NOMO-1 treated with DMSO at 0.1 percent for 48 hours (cell line): ENCODE results near the gene MYH9.
"Not testable (repeated sequence)": the region's sequence is repeated elsewhere in the genome, so short reads cannot be mapped to it uniquely, and the experiment has no call there.

Experiments
- DNase-seq: peaks from one replicate; lab custom pipeline; 2025; ENCODE audit not compliant: unreplicated experiment; lab: John Stamatoyannopoulos, UW

Gene MYH9

DNA sequence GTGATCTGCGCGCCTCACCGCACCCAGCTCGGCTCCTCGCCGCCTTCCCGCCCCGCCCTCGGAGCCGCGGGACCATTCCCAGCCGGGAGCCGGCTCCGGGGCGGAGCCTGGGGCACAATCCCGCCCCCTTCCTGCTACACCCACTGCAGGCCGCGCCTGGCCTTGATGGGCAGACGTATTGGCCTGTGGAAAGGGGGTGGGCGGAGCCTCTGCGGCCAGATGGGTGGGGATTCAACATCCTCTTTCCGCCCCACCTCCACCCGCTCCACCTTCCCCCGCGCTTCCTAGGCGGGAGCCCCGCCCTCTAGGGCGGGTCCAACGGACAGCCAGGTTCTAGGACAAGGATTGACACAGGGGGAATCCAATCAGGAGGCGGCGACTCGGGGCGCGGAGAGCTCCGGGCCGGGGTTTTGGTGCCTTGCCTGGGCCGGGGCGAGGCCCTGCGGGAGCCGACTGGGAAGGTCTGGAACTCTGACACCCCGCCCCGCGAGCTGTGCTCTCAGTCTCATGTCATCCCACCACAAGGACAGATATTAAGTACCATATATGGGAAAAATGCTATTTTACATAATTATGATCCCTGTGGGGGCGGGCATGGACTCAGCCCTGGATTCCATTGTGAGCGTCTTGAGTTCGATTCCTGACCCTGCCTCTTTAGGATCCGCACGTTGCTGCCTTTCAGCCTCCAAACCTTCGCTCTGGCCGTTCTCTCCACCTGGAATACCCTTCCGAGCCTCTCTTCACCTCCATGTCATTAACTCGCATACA lies at the start of gene MYH9:
Gene MYH9, minus strand, starts transcription at position 9 of the 768 bp plus-strand sequence. CDS start 38,731 bp downstream, outside the sequence.
- DNase-seq = peak; percentile 97

DNA sequence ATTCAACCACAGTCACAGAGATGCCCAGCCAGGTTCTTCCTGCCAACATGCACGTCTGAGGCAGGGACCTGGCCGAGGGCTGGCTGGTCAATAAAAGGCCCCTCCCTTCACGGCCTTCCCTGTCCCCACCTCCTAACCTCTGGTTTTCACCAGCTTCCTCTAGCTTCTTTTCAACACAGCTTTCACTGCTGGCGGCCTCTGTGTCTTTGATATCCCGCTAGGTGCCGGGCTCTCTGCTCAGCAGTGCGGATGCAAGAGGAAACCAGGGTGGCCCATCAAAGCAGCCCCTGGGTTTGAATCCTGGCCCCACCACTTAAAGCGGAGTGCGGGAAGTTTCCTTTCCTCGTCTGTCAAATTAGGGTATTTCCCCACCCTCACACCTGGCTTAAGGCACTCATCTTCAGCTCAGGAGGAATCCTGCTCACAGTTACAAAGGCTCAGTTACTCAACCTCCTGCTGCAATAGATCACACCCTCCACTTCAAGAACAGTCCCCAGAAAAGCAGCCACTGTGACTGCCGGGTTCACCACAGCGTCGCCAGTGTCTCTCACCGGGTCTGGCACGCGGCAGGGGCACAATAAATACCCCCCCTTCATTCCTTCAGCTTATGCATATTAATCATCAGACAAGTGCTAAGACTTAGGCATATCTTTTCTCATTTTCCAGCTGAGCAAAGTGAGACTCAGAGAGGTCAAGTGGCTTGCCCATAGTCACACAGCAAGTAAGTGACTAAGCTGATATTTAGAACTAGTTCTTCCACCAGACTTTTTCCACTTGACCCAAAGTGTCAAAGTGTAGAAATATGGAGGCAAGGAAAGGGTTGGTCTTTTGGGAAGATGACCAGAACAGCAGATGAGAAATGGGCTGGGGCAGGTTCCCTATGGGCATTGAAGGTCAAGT lies 48.0 kb upstream of the MYH9 start:
- DNase-seq = peak; percentile 75

DNA sequence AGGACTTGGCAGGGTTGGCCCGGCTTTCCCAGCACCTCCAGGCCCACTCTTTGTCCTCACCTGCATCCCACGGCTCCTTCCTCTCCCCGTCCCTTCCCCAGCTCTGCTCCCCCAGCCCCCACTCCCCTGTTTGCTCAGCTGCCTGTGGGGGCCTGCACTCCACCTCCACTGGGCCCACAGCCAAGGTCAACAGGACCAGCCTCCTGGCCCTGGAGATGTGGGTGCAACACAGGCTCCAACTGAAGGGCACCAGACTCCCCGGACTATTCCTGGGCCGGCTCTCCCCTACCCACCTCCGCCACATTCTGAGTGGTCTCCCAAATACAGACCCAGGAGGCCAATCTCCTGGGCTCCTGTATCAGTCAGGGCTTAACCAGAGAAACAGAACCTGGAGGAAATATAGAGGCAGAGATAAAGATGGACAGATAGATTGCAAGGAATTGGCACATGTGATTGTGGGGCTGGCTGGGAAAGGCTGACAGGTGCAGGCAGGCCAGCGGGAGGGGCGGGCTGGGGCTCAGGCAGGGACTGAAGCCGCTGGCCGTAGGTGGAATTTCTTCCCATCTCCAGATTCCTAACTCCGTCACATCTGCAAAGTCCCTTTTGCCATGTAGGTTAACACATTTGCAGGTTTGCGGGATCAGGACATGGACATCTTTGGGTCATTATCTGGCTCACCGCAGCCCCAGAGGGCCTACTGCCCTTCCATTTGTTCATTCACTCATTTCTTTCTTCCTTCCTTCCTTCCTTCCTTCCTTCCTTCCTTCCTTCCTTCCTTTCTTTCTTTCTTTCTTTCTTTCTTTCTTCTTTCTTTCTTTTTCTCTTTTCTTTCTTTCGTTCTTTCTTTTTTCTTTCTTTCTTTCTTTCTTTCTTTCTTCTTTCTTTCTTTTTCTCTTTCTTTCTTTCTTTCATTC lies 45.8 kb upstream of the MYH9 start:
- DNase-seq = no peak

DNA sequence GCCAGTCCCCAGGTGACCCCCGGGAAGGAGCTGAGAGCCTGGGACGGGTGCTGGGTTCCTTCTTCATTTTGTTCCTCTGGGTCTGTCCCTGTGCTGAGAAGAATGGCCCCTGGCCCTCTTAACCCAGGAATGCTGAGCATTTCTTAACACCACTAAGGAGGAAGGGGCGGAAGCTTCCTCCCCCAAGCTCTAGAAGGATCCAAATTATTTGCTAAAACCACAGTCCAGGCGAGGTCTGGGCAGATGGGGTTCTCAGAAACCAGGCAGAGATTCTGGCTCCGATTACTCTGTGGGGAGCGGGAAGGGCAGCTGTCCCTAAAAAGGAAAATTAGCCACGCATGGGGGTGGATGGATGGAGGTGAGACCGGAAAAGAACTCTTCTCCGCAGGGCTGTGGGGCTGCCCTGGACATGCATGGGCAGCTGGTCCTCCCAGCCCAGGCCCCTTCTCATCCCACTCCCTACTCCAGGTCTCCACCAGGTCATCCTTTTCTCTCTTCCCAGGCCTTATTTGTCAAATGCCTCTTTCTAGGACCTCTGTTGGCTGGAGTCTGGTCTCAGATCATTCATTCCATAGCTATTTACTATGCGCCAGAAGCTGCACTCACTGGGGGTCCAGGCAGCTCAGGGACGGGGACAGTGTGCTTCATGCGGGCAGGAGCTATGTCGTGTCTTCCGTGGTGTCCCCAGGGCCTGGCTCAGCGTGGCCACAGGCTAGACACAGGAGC lies 45.0 kb upstream of the MYH9 start:
- no peak for DNase-seq

- DNase-seq = no peak
Measured at GRCh38 chr22:36431977-36432376, 44.2 kb upstream of the MYH9 start.

- no peak for DNase-seq
Measured at GRCh38 chr22:36430863-36431262, 43.1 kb upstream of the MYH9 start.

DNA sequence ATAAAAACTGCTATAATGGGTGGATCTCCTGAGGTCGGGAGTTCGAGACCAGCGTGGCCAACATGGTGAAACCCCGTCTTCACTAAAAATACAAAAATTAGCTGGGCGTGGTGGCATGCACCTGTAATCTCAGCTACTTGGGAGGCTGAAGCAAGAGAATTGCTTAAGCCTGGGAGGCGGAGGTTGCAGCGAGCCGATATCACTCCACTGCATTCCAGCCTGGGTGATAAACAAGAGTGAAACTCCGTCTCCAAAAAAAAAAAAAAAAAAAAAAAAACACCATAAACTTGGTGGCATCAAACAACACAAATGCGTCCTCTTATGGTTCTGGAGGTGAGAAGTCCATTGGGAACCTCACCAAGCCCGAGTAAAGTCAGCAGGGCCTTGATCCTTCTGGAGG lies 40.2 kb upstream of the MYH9 start:
- not testable (repeated sequence) for DNase-seq

DNA sequence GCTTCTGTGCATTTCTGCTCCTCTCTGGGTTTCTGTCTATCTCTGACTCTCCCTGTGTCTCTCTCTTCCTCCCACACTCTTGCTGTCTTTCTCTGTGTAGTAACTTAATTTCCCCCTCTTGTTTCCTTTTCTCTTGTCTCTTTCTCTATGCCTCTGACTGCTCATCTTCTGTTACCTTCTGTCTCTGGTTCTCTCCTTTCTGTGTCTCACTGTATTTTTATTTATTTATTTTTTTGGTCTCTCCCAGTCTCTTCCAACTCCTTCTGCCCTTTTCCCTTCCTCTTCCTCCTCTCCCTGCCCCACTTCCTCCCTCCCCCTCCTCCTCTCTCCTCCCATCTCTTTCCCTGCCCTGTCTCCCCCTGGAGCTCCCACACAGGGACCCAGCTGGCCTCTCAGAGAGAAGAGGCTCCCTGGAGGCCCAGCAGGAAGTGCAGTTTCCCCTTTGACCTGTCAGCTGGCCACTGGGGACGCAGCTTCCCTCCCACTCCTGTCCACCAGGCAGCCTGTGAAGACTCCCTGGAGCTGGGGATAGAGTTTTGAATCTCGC lies 38.3 kb upstream of the MYH9 start:
- no peak for DNase-seq

GRCh38 chr22:36424901-36425579 lies 37.3 kb upstream of the MYH9 start:
- peak; percentile 28 for DNase-seq

DNA sequence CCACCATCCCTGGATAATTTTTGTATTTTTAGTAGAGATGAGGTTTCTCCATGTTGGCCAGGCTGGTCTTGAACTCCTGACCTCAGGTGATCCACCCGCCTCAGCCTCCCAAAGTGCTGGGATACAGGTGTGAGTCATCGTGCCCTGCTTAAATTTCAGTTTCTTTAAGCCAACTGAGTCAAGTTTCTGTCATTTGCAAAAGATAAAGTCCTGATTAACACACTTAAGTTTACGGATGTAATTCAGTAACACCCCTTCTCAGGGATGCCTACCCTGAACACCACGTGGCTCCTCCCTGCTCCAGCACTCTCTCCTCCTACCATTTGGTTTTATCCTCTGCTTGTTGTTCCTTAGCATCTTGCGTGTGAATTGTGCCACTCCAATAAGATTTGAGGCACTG lies 36.7 kb upstream of the MYH9 start:
- DNase-seq = not testable (repeated sequence)

DNA sequence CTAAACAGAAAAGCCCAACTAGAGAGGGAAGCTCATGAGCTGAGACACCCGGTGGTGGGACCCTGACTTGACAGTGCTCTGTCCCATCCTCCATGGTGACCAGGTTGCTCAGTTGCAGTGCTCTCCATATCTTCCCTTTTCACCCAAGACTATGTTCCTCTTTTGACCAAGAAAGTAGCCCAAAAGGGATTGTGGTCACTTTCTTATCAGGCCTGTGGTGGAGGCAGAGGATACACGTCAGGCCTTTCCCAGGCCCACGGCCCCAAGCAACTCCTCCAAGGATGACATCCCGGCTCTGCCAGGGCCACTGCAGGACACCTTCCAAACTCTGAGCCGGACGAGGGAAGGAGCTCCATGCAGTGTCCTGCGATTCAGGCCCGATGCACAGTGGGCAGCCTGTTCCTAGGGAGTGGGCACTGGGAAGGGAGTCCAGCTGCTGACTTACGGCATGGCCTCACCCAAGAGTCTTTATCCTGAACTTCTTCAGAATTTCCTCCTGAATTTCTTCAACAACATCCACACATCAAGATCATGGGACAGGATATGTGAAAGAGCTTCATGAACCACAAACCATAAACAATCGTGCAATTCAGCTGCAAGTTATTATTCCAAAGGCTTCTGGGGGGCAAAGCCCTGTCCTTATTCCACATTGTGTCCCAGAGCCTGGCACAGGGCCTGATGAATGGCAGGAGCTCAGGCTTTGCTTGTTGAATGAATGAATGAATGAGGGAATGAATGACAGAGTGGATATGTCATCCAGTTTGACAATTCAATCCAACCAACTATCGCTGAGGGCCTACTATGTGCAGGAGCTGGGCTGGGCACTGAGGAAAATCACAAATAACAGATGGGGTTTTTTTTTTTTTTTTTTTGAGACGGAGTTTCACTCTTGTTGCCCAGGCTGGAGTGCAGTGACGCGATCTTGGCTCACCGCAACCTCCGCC lies 36.0 kb upstream of the MYH9 start:
- DNase-seq = peak; percentile 61

DNA sequence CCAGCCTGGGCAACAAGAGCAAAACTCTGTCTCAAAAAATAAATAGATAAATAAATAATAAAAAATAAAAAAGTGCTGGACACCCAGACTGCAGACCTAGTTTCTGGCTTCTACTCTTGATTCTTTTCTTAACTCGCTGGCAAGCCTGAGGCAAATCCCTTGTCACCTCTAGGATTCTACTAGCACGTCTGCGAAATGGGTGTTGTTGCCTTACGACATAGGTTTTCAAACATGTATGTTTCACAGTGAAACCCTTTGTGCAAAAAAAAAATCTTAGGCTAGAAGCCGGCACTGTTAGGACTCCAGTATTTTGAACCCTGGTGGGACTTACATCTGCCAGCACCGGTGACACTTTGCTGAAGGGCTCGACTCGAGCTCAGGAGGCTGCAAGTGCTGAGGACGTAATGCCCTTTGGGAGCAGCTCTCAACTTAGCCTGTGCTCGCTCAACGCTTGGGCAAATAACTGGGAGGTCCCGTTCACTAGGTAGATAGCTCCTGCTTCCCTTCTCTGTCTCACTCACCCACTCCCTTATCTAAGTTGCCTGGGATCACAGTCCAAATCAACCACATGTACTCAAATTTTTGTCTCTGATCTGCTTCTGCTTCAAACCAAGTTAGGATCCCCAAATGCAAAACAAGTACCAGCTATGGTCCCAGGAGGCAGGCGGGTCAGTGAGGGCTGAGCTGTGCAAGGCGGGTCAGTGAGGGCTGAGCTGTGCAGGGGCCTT lies 34.7 kb upstream of the MYH9 start:
- no peak for DNase-seq

DNA sequence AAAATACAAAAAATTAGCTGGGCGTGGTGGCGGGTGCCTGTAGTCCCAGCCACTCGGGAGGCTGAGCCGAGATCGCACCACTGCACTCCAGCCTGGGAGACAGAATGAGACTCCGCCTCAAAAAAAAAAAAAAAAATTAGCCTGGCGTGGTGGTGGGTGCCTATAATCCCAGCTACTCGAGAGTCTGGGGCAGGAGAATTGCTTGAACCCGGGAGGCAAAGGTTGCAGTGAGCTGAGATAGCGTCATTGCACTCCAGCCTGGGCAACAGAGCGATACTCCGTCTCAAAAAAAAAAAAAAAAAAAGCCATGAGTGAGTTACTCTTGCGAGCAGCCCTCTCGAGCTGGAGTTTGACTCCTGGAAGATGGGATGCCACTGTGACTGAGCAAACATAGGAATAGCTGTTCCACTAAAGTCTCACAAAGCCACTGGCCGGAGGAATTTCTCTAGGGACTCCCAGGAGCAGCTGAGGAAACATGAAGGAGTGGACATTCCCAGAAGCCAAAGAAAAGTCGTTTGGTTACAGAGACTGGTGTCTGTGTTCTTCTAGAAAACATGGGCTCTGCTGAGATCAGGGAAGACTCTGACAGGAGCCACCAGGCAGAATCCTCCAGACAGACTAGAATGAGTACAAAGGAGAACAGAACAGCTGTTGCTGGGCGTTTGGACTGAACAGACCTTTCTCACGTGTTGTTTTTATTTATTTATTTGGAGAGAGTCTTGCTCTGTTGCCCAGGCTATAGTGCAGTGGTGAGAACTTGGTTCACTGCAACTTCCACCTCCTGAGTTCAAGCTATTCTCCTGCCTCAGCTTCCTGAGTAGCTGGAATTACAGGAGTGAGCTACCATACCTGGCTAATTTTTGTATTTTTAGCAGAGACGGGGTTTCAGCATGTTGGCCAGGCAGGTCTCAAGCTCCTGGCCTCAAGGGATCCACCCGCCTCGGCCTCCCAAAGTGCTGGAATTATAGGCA lies 32.4 kb upstream of the MYH9 start:
- no peak for DNase-seq

DNA sequence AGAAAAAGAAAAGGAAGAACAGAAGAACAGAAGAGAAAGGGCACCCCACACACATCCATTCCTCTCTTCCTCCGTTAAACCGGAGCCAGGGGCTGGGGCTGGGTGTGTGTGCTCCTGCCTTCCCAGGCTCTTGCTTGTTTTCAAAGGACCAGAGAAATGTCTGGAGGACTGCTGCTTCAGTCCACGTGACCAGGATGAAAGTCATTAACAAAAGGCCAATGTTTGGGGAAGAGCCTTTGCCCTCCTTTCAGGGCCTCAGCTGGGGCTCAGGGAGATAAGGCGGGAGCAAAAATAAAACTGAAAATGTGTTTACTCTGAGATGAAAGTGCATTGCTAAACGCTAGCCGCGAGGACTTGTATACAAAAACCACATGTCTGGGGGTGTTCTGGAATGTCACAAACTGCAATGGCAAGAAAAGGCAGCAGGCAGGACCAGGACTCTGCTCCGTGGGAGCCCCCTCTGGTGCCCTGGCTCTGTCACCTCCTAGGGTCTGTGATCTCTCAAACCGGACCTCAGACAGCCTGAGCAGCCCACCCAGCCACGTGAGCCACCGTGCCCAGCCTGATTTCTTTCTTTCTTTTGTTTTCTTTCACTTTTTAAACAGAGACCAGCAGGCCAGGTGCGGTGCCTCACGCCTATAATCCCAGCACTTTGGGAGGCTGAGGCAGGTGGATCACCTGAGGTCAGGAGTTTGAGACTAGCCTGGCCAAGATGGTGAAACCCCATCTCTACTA lies 31.6 kb upstream of the MYH9 start:
- peak; percentile 38 for DNase-seq

GRCh38 chr22:36417281-36417686 lies 29.5 kb upstream of the MYH9 start:
- DNase-seq = no peak
